Endothelial cell of umbilical vein (primary cell): ENCODE data around the gene FAM163A.

Source experiments
- JUN ChIP-seq: IDR thresholded peaks from 2 replicates; pipeline ENCODE4 v1.6.1; 2011; ENCODE audit warnings: borderline replicate concordance, low read depth; ENCODE audit not compliant: insufficient read length, insufficient read depth
- POLR2AphosphoS5 ChIP-seq: IDR thresholded peaks from 2 replicates; pipeline ENCODE4 v1.6.1; 2012; ENCODE audit warnings: low read depth, mild to moderate bottlenecking, control low read depth, low read length, moderate library complexity; ENCODE audit not compliant: insufficient read depth
- TF ChIP-seq, protein P1 (sequence below), 2 donors: IDR thresholded peaks; 1 replicate in 1 of 2; 2 replicates in 1 of 2; pipeline ENCODE4 v1.5.1; 2011; ENCODE audit warnings: low read length in 2 of 2, mild to moderate bottlenecking in 2 of 2, moderate library complexity in 2 of 2, control low read depth in 1 of 2, inconsistent platforms in 1 of 2, low read depth in 1 of 2; ENCODE audit not compliant: insufficient read depth in 1 of 2; ENCODE audit errors: extremely low read depth in 1 of 2

- TF ChIP-seq, protein P1, sequence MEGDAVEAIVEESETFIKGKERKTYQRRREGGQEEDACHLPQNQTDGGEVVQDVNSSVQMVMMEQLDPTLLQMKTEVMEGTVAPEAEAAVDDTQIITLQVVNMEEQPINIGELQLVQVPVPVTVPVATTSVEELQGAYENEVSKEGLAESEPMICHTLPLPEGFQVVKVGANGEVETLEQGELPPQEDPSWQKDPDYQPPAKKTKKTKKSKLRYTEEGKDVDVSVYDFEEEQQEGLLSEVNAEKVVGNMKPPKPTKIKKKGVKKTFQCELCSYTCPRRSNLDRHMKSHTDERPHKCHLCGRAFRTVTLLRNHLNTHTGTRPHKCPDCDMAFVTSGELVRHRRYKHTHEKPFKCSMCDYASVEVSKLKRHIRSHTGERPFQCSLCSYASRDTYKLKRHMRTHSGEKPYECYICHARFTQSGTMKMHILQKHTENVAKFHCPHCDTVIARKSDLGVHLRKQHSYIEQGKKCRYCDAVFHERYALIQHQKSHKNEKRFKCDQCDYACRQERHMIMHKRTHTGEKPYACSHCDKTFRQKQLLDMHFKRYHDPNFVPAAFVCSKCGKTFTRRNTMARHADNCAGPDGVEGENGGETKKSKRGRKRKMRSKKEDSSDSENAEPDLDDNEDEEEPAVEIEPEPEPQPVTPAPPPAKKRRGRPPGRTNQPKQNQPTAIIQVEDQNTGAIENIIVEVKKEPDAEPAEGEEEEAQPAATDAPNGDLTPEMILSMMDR (IDR thresholded peaks at IDR 0.05; ENCODE audit: extremely low read depth in 1 of 2, insufficient read depth in 1 of 2, low read depth in 1 of 2, low read length in 2 of 2): no peak
- no peak for TF ChIP-seq POLR2AphosphoS5
- no peak for TF ChIP-seq JUN
Observed at GRCh38 chr1:179781962-179782361, 38.9 kb downstream of the FAM163A start.
